Esophagus muscularis mucosa (tissue), 3 donors: ENCODE results near the gene FHL3.

Experiments
- CTCF ChIP-seq, 3 experiments: fragments of 200-600 bp in 2 of 3; fragments of 450-650 bp in 1 of 3; sonication (generic) in 2 of 3; IDR thresholded peaks; one replicate each; pipeline ENCODE4 v1.5.1; 2017 to 2019; ENCODE audit warnings: antibody characterized with exemption in 3 of 3, mild to moderate bottlenecking in 2 of 3, moderate library complexity in 1 of 3
- EP300 ChIP-seq: sonication (generic); formaldehyde crosslinking; IDR thresholded peaks from one replicate; pipeline ENCODE4 v1.6.1; 2017; ENCODE audit warnings: antibody characterized with exemption

- no peak for TF ChIP-seq CTCF (IDR thresholded peaks at IDR 0.05)
- TF ChIP-seq EP300, result no peak
These were observed 6.3 kb downstream of the FHL3 start for GRCh38 chr1:37998913-37999429.
